Neutrophil (primary cell): ENCODE results near the gene CD27.
"Not testable (repeated sequence)": the region's sequence is repeated elsewhere in the genome, so short reads cannot be mapped to it uniquely, and the experiment has no call there.

Experiments used
- H3K27ac ChIP-seq: fragments of 200-600 bp; sonication (generic); 2 replicates; pipeline ENCODE4 v1.5.1; 2016; ENCODE audit warnings: mild to moderate bottlenecking, moderate library complexity
- H3K27me3 ChIP-seq: fragments of 200-600 bp; sonication (generic); 2 replicates; pipeline ENCODE4 v1.6.0; 2016; ENCODE audit warnings: mild to moderate bottlenecking
- H3K36me3 ChIP-seq: fragments of 200-600 bp; sonication (generic); 2 replicates; pipeline ENCODE4 v1.5.1; 2017
- H3K4me1 ChIP-seq, 2 experiments: fragments of 200-600 bp in 1 of 2; sonication (generic) in 1 of 2; 1 replicate in 1 of 2; 2 replicates in 1 of 2; pipeline versions ENCODE4 v1.5.1 to v1.6.1; 2013 to 2016; ENCODE audit warnings: low read depth in 1 of 2, low read length in 1 of 2, mild to moderate bottlenecking in 1 of 2, moderate library complexity in 1 of 2; ENCODE audit not compliant: control insufficient read depth in 1 of 2, insufficient read depth in 1 of 2
- H3K4me3 ChIP-seq, 2 experiments: fragments of 200-600 bp in 1 of 2; sonication (generic) in 1 of 2; 1 replicate in 1 of 2; 2 replicates in 1 of 2; pipeline ENCODE4 v1.5.1; 2013 to 2016; ENCODE audit warnings: low read depth in 1 of 2, low read length in 1 of 2, mild to moderate bottlenecking in 1 of 2, moderate library complexity in 1 of 2
- H3K9me3 ChIP-seq: fragments of 200-600 bp; sonication (generic); 2 replicates; pipeline ENCODE4 v1.5.1; 2016
- CTCF ChIP-seq: fragments of 200-600 bp; sonication (generic); IDR thresholded peaks from 2 replicates; pipeline ENCODE4 v1.5.1; 2016; ENCODE audit warnings: antibody characterized with exemption

The CD27 gene

GRCh38 chr12:6492838-6493496 lies 48.2 kb downstream of the CD27 start, which contains the start of gene MRPL51:
Gene MRPL51, minus strand, starts transcription at chr12:6493262. Its CDS starts 126 bp downstream, at chr12:6493136.
- no peaks in the 10 kb centered on the region for H3K27me3 ChIP-seq
- peak within 1 kb of the TSS; percentile 94 for H3K27ac ChIP-seq

GRCh38 chr12:6493497-6494257 lies 48.9 kb downstream of the CD27 start, which contains the start of gene NCAPD2:
Gene NCAPD2, plus strand, starts transcription at chr12:6494102. Its CDS starts 997 bp downstream, at chr12:6495099.
- Histone ChIP-seq H3K27ac (peak within 1 kb of the TSS; percentile 94), H3K36me3 (peaks cover 17% of the 10 kb centered on the region), H3K4me3 (peak within 1 kb of the TSS; percentile 88 to 93), H3K9me3 (no peaks in the 10 kb centered on the region), H3K27me3 (no peaks in the 10 kb centered on the region), H3K4me1 (peaks cover 39 to 41% of the 10 kb centered on the region in 2 experiments)
- peak; percentile 63 for TF ChIP-seq CTCF

More at GRCh38 chr12:6492838-6493496, 48.2 kb downstream of the CD27 start, which contains the start of gene MRPL51:
- H3K36me3 ChIP-seq, result peaks cover 10% of the 10 kb centered on the region
- no peak for TF ChIP-seq CTCF
- H3K9me3 ChIP-seq, result no peaks in the 10 kb centered on the region
- H3K4me3 ChIP-seq, result peak within 1 kb of the TSS; percentile 88 to 93
- peaks cover 41 to 44% of the 10 kb centered on the region in 2 experiments for H3K4me1 ChIP-seq

- peaks cover 23% of the 10 kb centered on the region for H3K36me3 ChIP-seq
- H3K27ac ChIP-seq, result peak overlapping the region; percentile 94
- H3K4me1 ChIP-seq, result peaks cover 39 to 41% of the 10 kb centered on the region in 2 experiments
- H3K27me3 ChIP-seq, result no peaks in the 10 kb centered on the region
- peak overlapping the region; percentile 88 to 93 for H3K4me3 ChIP-seq
- TF ChIP-seq CTCF, result no peak
- H3K9me3 ChIP-seq, result no peaks in the 10 kb centered on the region
Measured at GRCh38 chr12:6494258-6494743, 49.5 kb downstream of the CD27 start.

GRCh38 chr12:6494968-6495367 lies 50.2 kb downstream of the CD27 start:
- peaks cover 30% of the 10 kb centered on the region for H3K36me3 ChIP-seq
- peak overlapping the region; percentile 88 to 93 for H3K4me3 ChIP-seq
- H3K27ac ChIP-seq, result peak overlapping the region; percentile 94
- TF ChIP-seq CTCF, result no peak
- H3K9me3 ChIP-seq, result no peaks in the 10 kb centered on the region
- H3K27me3 ChIP-seq, result no peaks in the 10 kb centered on the region
- peaks cover 39 to 41% of the 10 kb centered on the region in 2 experiments for H3K4me1 ChIP-seq

GRCh38 chr12:6497291-6497690 lies 52.5 kb downstream of the CD27 start:
- not testable (repeated sequence) for H3K9me3 ChIP-seq, H3K27me3 ChIP-seq, H3K4me3 ChIP-seq, H3K27ac ChIP-seq
- Histone ChIP-seq H3K36me3 (peaks cover 39% of the 10 kb centered on the region), H3K4me1 (peaks cover 34 to 39% of the 10 kb centered on the region in 2 experiments)
